DND-41 (cell line): ENCODE results near the gene SPEF2.

ENCODE experiments used
- ATAC-seq: fragments of 200-7000 bp; cut with Tn5 transposase; 3 replicates; pipeline ENCODE4 v1.9.1; 2021; ENCODE audit warnings: low read depth; ENCODE audit not compliant: insufficient read depth
- DNase-seq: peaks from one replicate; pipeline ENCODE4 v3.0.0-alpha.2; 2020
- H2AFZ ChIP-seq: 2 replicates; pipeline ENCODE4 v1.6.0; 2012; ENCODE audit warnings: low read depth, low read length
- H3K27ac ChIP-seq: 2 replicates; pipeline ENCODE4 v1.5.1; 2012; ENCODE audit warnings: low read length, inconsistent platforms
- H3K27me3 ChIP-seq: fragments of 200-600 bp; sonication (generic); 2 replicates; pipeline ENCODE4 v1.6.0; 2012; ENCODE audit warnings: low read length, mild to moderate bottlenecking, inconsistent platforms; ENCODE audit not compliant: insufficient read depth, poor library complexity
- H3K36me3 ChIP-seq: 2 replicates; pipeline ENCODE4 v1.5.1; 2012; ENCODE audit warnings: low read length, inconsistent platforms; ENCODE audit not compliant: insufficient read depth
- H3K4me1 ChIP-seq: 2 replicates; pipeline ENCODE4 v1.5.1; 2012; ENCODE audit warnings: mild to moderate bottlenecking, low read length; ENCODE audit not compliant: insufficient read depth
- H3K4me2 ChIP-seq: 2 replicates; pipeline ENCODE4 v1.6.0; 2012; ENCODE audit warnings: mild to moderate bottlenecking, moderate library complexity, low read length, inconsistent platforms; ENCODE audit not compliant: insufficient read depth
- H3K4me3 ChIP-seq, 2 experiments: fragments of 200-600 bp in 1 of 2; shearing (Covaris generic) in 1 of 2; 2 replicates each; pipeline ENCODE4 v1.5.1; 2012 to 2016; ENCODE audit warnings: inconsistent platforms in 2 of 2, low read length in 2 of 2, mild to moderate bottlenecking in 2 of 2, low read depth in 1 of 2, moderate library complexity in 1 of 2
- H3K79me2 ChIP-seq: 2 replicates; pipeline ENCODE4 v1.6.0; 2012; ENCODE audit warnings: low read length, inconsistent platforms; ENCODE audit not compliant: insufficient read depth
- H3K9ac ChIP-seq: 2 replicates; pipeline ENCODE4 v1.6.0; 2012; ENCODE audit warnings: low read depth, mild to moderate bottlenecking, inconsistent platforms, low read length, moderate library complexity
- H3K9me3 ChIP-seq: 2 replicates; pipeline ENCODE4 v1.5.1; 2012; ENCODE audit warnings: low read length, moderate library complexity, mild to moderate bottlenecking, inconsistent platforms; ENCODE audit not compliant: insufficient read depth, severe bottlenecking
- H4K20me1 ChIP-seq: 2 replicates; pipeline ENCODE4 v1.6.0; 2012; ENCODE audit warnings: low read length; ENCODE audit not compliant: insufficient read depth
- CTCF ChIP-seq: IDR thresholded peaks from 2 replicates; pipeline ENCODE4 v1.5.1; 2012; ENCODE audit warnings: borderline replicate concordance, low read length, moderate library complexity, mild to moderate bottlenecking; ENCODE audit not compliant: poor library complexity, severe bottlenecking; ENCODE audit errors: extremely low read depth
- EZH2 ChIP-seq: IDR thresholded peaks from 3 replicates; pipeline ENCODE4 v1.6.1; 2012; ENCODE audit warnings: borderline replicate concordance, low read depth, mild to moderate bottlenecking, moderate library complexity, low read length, inconsistent platforms; ENCODE audit not compliant: severe bottlenecking

The SPEF2 gene

GRCh38 chr5:35780236-35780635, 162.6 kb downstream of the SPEF2 start:
- peak overlapping the region; percentile 27; the same call in 1 of the 2 replicates for H2AFZ ChIP-seq
- H3K9me3 ChIP-seq, result no peaks in the 10 kb centered on the region
- H3K9ac ChIP-seq, result 0 out of 2 replicates have a peak overlapping the region, but pooled peaks have one; percentile 2
- DNase-seq, result peak; percentile 27
- H3K27ac ChIP-seq, result peak overlapping the region; percentile 65
- H3K27me3 ChIP-seq, result no peaks in the 10 kb centered on the region
- TF ChIP-seq EZH2 (no peak), CTCF (no peak)
- 0 out of 2 replicates have a peak, but pooled peaks cover 2% of the 10 kb centered on the region for H3K79me2 ChIP-seq
- no peaks in the 10 kb centered on the region for H4K20me1 ChIP-seq
- ATAC-seq, result no peak; the same call in 2 of the 3 replicates
- H3K36me3 ChIP-seq, result no peaks in the 10 kb centered on the region
- no peak overlapping the region; the same call in 1 of the 2 replicates for H3K4me2 ChIP-seq
- H3K4me3 ChIP-seq, result no peak overlapping the region
- H3K4me1 ChIP-seq, result peaks cover 60% of the 10 kb centered on the region

- Histone ChIP-seq H3K4me2 (peak overlapping the region; percentile 27), H3K9ac (peak overlapping the region; percentile 31)
Measured at GRCh38 chr5:35781181-35781790, 163.6 kb downstream of the SPEF2 start.

GRCh38 chr5:35783551-35783950, 165.9 kb downstream of the SPEF2 start:
- DNase-seq (no peak), ATAC-seq (no peak)
- no peaks in the 10 kb centered on the region for H3K79me2 ChIP-seq
- no peaks in the 10 kb centered on the region for H3K27me3 ChIP-seq
- H3K9me3 ChIP-seq, result no peaks in the 10 kb centered on the region
- no peak overlapping the region for H3K4me2 ChIP-seq
- H3K4me1 ChIP-seq, result peaks cover 74% of the 10 kb centered on the region
- H3K4me3 ChIP-seq, result no peak overlapping the region
- H3K36me3 ChIP-seq, result no peaks in the 10 kb centered on the region
- no peak overlapping the region for H2AFZ ChIP-seq
- no peaks in the 10 kb centered on the region for H4K20me1 ChIP-seq
- H3K9ac ChIP-seq, result no peak overlapping the region
- no peak for TF ChIP-seq CTCF
- no peak for TF ChIP-seq EZH2
- no peak overlapping the region for H3K27ac ChIP-seq

More at GRCh38 chr5:35781181-35781790, 163.6 kb downstream of the SPEF2 start:
- DNase-seq, result no peak
- no peak for ATAC-seq
- Histone ChIP-seq H3K27ac (peak overlapping the region; percentile 65), H3K36me3 (no peaks in the 10 kb centered on the region), H3K4me3 (no peak overlapping the region), H3K4me1 (peaks cover 70% of the 10 kb centered on the region), H3K9me3 (no peaks in the 10 kb centered on the region), H4K20me1 (no peaks in the 10 kb centered on the region), H3K27me3 (no peaks in the 10 kb centered on the region), H3K79me2 (0 out of 2 replicates have a peak, but pooled peaks cover 2% of the 10 kb centered on the region), H2AFZ (peak overlapping the region; percentile 45)
- TF ChIP-seq CTCF (no peak), EZH2 (no peak)
